Activated T-helper 1 cell treated with anti-CD3 and anti-CD28 coated beads, Interleukin-12 subunit alpha, Interleukin-12 subunit beta, Interleukin-2, Interleukin-4 antibody, amounts not matched to agents 30 ng/mL and 10 ng/mL and 1 ng/mL, durations not matched to agents 14 hours and 24 hours and 36 hours (primary cell): Measurements from ENCODE around the gene ROBO2. TPM values are rescaled to one million over a fixed set of nuclear protein-coding genes. Genes with fewer than 3 reads are reported as not detected.

ENCODE experiments used
- DNase-seq: peaks from one replicate; pipeline ENCODE4 v3.0.0; 2021; ENCODE audit warnings: low spot score
- H3K27ac Mint-ChIP-seq: one replicate; pipeline ENCODE4 v1.8.0; 2021; ENCODE audit warnings: mild to moderate bottlenecking, mixed read lengths
- H3K27me3 Mint-ChIP-seq: one replicate; pipeline ENCODE4 v1.8.0; 2022; ENCODE audit warnings: mild to moderate bottlenecking, moderate library complexity, mixed read lengths; ENCODE audit not compliant: insufficient read depth
- H3K36me3 Mint-ChIP-seq: one replicate; pipeline ENCODE4 v1.8.0; 2021; ENCODE audit warnings: low read depth, mixed read lengths
- H3K4me1 Mint-ChIP-seq: one replicate; pipeline ENCODE4 v1.8.0; 2021; ENCODE audit warnings: low read depth, mixed read lengths
- H3K4me3 Mint-ChIP-seq: one replicate; pipeline ENCODE4 v1.8.0; 2021; ENCODE audit warnings: mild to moderate bottlenecking, moderate library complexity, mixed read lengths
- H3K9me3 Mint-ChIP-seq: one replicate; pipeline ENCODE4 v1.8.0; 2021; ENCODE audit warnings: mixed read lengths
- intact Hi-C: fragments of 100-400 bp; cut with micrococcal nuclease; formaldehyde crosslinking; loops from one replicate; pipeline ENCODE4 v1.15.1; 2024
- total RNA-seq: library from RNA; stranded (reverse); gene quantifications from 2 replicates; pipeline ENCODE4 v1.2.3, GENCODE V29; 2022

Gene ROBO2, protein sequence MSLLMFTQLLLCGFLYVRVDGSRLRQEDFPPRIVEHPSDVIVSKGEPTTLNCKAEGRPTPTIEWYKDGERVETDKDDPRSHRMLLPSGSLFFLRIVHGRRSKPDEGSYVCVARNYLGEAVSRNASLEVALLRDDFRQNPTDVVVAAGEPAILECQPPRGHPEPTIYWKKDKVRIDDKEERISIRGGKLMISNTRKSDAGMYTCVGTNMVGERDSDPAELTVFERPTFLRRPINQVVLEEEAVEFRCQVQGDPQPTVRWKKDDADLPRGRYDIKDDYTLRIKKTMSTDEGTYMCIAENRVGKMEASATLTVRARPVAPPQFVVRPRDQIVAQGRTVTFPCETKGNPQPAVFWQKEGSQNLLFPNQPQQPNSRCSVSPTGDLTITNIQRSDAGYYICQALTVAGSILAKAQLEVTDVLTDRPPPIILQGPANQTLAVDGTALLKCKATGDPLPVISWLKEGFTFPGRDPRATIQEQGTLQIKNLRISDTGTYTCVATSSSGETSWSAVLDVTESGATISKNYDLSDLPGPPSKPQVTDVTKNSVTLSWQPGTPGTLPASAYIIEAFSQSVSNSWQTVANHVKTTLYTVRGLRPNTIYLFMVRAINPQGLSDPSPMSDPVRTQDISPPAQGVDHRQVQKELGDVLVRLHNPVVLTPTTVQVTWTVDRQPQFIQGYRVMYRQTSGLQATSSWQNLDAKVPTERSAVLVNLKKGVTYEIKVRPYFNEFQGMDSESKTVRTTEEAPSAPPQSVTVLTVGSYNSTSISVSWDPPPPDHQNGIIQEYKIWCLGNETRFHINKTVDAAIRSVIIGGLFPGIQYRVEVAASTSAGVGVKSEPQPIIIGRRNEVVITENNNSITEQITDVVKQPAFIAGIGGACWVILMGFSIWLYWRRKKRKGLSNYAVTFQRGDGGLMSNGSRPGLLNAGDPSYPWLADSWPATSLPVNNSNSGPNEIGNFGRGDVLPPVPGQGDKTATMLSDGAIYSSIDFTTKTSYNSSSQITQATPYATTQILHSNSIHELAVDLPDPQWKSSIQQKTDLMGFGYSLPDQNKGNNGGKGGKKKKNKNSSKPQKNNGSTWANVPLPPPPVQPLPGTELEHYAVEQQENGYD (N-terminal part only)
- total RNA-seq = not detected in 2 replicates

- intact Hi-C loops = no loop called here
- no peak within 1 kb of the TSS for H3K4me3 Mint-ChIP-seq
- no peaks in the 10 kb centered on the region for H3K4me1 Mint-ChIP-seq
- no peak within 1 kb of the TSS for H3K27ac Mint-ChIP-seq
- H3K9me3 Mint-ChIP-seq = no peaks in the 10 kb centered on the region
- H3K36me3 Mint-ChIP-seq = peaks cover 1% of the 10 kb centered on the region
- DNase-seq = no peak
- H3K27me3 Mint-ChIP-seq = peaks cover 27% of the 10 kb centered on the region
These were observed at the start of gene ROBO2 for GRCh38 chr3:77039606-77040171. ROBO2 (plus strand) TSS chr3:77040099; CDS start chr3:77040786, 687 bp downstream.

DNA sequence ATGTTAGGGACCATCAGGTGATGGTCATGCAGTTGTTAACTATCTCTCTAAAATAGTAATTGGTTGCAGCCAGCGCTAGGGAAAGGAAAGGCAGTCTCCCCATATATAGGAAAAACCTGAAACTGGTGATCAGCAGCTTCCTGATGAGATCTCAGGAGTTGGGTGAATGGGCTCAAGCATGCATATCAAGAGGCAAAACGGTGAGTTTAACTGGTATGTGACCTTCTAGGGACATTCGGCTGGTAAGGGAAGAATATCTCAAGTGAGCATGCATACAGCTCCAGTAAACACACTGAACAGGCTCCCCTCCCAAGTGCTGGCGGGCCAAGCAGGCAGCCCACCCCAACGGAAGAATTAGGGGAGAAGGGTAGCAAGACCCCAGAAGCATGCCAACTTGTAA is 49.3 kb upstream of the ROBO2 start:
- Mint-ChIP-seq H3K4me3 (no peak overlapping the region), H3K27me3 (no peaks in the 10 kb centered on the region), H3K27ac (no peak overlapping the region), H3K36me3 (no peaks in the 10 kb centered on the region), H3K9me3 (no peaks in the 10 kb centered on the region), H3K4me1 (no peaks in the 10 kb centered on the region)
- no peak for DNase-seq
- intact Hi-C loops = no loop called here

GRCh38 chr3:76991165-76991564 is 48.7 kb upstream of the ROBO2 start:
- Mint-ChIP-seq H3K4me3 (no peak overlapping the region), H3K9me3 (no peaks in the 10 kb centered on the region), H3K27ac (no peak overlapping the region), H3K4me1 (no peaks in the 10 kb centered on the region), H3K27me3 (no peaks in the 10 kb centered on the region), H3K36me3 (no peaks in the 10 kb centered on the region)
- no peak for DNase-seq
- intact Hi-C loops = no loop called here

- Mint-ChIP-seq H3K4me1 (no peaks in the 10 kb centered on the region), H3K27ac (no peak overlapping the region), H3K36me3 (no peaks in the 10 kb centered on the region), H3K4me3 (no peak overlapping the region), H3K9me3 (peaks cover 5% of the 10 kb centered on the region), H3K27me3 (no peaks in the 10 kb centered on the region)
- intact Hi-C loops = no loop called here
- DNase-seq = no peak
These were observed 42.2 kb upstream of the ROBO2 start for GRCh38 chr3:76997733-76998132.

- H3K36me3 Mint-ChIP-seq = no peaks in the 10 kb centered on the region
These were observed 41.3 kb upstream of the ROBO2 start for GRCh38 chr3:76998555-76998954.

GRCh38 chr3:77001062-77001701 is 38.7 kb upstream of the ROBO2 start:
- intact Hi-C loops = no loop called here
- no peaks in the 10 kb centered on the region for H3K4me1 Mint-ChIP-seq
- H3K27me3 Mint-ChIP-seq = no peaks in the 10 kb centered on the region
- no peak overlapping the region for H3K27ac Mint-ChIP-seq
- peaks cover 5% of the 10 kb centered on the region for H3K9me3 Mint-ChIP-seq
- DNase-seq = no peak
- H3K4me3 Mint-ChIP-seq = no peak overlapping the region
- no peaks in the 10 kb centered on the region for H3K36me3 Mint-ChIP-seq

More at GRCh38 chr3:76998555-76998954, 41.3 kb upstream of the ROBO2 start:
- DNase-seq = no peak
- Mint-ChIP-seq H3K9me3 (peaks cover 5% of the 10 kb centered on the region), H3K27ac (no peak overlapping the region), H3K4me3 (no peak overlapping the region), H3K4me1 (no peaks in the 10 kb centered on the region), H3K27me3 (no peaks in the 10 kb centered on the region)
- intact Hi-C loops = no loop called here

DNA sequence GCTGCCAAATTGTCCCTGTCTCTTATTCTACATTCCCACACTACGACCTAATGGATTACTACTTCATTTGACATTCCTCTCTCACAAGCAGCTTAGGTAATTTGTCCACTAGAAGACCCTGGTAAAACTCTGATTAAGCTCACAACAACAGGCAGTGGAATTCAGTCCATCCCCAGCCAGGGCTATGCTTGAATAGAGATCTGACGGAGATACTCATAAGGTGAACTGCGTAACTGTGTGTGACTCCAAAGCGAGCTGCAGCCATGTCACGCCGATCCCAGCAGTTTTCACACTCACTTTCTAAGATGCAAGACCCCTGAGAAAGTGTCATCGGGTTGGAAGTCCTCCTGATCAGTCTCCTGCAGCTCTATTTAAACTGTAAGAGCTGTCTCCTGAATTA is 25.7 kb upstream of the ROBO2 start:
- intact Hi-C loops = no loop called here
- peaks cover 4% of the 10 kb centered on the region for H3K9me3 Mint-ChIP-seq
- DNase-seq = no peak
- H3K4me3 Mint-ChIP-seq = no peak overlapping the region
- no peaks in the 10 kb centered on the region for H3K4me1 Mint-ChIP-seq
- H3K27ac Mint-ChIP-seq = no peak overlapping the region
- H3K27me3 Mint-ChIP-seq = no peaks in the 10 kb centered on the region
- no peaks in the 10 kb centered on the region for H3K36me3 Mint-ChIP-seq

DNA sequence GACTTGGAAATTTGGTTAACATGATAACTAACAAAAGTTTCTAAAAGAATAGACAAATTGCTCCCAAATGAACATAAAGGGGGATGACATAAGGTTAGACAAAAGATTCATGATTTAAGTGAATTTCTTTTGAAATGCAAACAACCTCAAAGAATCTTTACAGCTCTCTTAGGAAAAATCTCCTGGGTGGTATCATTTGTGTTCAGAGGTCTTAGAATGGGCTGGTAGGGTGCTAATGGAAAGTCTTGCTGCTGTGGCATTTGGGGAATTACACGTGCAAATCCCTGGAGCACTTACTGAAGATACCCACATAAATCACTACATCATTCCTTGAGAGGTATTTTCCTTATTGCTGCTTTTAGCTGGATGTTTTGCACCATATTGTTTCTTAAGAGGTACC is 14.4 kb upstream of the ROBO2 start:
- intact Hi-C loops = no loop called here
- Mint-ChIP-seq H3K4me3 (no peak overlapping the region), H3K36me3 (no peaks in the 10 kb centered on the region)

GRCh38 chr3:77026904-77027634 is 12.8 kb upstream of the ROBO2 start:
- H3K9me3 Mint-ChIP-seq = no peaks in the 10 kb centered on the region
- no peaks in the 10 kb centered on the region for H3K4me1 Mint-ChIP-seq
- no peaks in the 10 kb centered on the region for H3K27me3 Mint-ChIP-seq
- no peak for DNase-seq
- no peak overlapping the region for H3K4me3 Mint-ChIP-seq
- H3K27ac Mint-ChIP-seq = no peak overlapping the region
- H3K36me3 Mint-ChIP-seq = no peaks in the 10 kb centered on the region
- intact Hi-C loops = no loop called here

More for the DNA sequence above, 14.4 kb upstream of the ROBO2 start:
- H3K4me1 Mint-ChIP-seq = no peaks in the 10 kb centered on the region
- no peak for DNase-seq
- H3K27ac Mint-ChIP-seq = no peak overlapping the region
- H3K9me3 Mint-ChIP-seq = no peaks in the 10 kb centered on the region
- H3K27me3 Mint-ChIP-seq = no peaks in the 10 kb centered on the region

GRCh38 chr3:77028005-77028404 is 11.9 kb upstream of the ROBO2 start:
- no peaks in the 10 kb centered on the region for H3K9me3 Mint-ChIP-seq
- no peaks in the 10 kb centered on the region for H3K27me3 Mint-ChIP-seq
- H3K36me3 Mint-ChIP-seq = no peaks in the 10 kb centered on the region
- DNase-seq = no peak
- H3K4me3 Mint-ChIP-seq = no peak overlapping the region
- intact Hi-C loops = no loop called here
- H3K27ac Mint-ChIP-seq = no peak overlapping the region
- no peaks in the 10 kb centered on the region for H3K4me1 Mint-ChIP-seq

GRCh38 chr3:77038468-77038929 is 1.4 kb upstream of the ROBO2 start:
- H3K4me3 Mint-ChIP-seq = no peak overlapping the region
- DNase-seq = no peak
- intact Hi-C loops = no loop called here

More at GRCh38 chr3:77038468-77038929, 1.4 kb upstream of the ROBO2 start:
- no peak overlapping the region for H3K27ac Mint-ChIP-seq
- H3K9me3 Mint-ChIP-seq = no peaks in the 10 kb centered on the region
- peaks cover 27% of the 10 kb centered on the region for H3K27me3 Mint-ChIP-seq
- H3K36me3 Mint-ChIP-seq = peaks cover 1% of the 10 kb centered on the region
- H3K4me1 Mint-ChIP-seq = no peaks in the 10 kb centered on the region
